A673 (cell line): ENCODE measurements around the gene KRTAP10-8.

Source experiments
- CTCF ChIP-seq: fragments of 300-800, 200-600 bp; sonication (generic); conservative IDR thresholded peaks from 2 replicates; pipeline ENCODE4 v1.5.1; 2017; ENCODE audit warnings: low read depth, mild to moderate bottlenecking, antibody characterized with exemption, low read length, moderate library complexity, mixed read lengths
- EZH2 ChIP-seq: fragments of 200-600 bp; sonication (generic); IDR thresholded peaks from 2 replicates; pipeline ENCODE4 v1.6.1; 2017; ENCODE audit warnings: borderline replicate concordance, low read depth, mild to moderate bottlenecking, mixed read lengths, antibody characterized with exemption, low read length; ENCODE audit not compliant: poor library complexity, severe bottlenecking

GRCh38 chr21:44596068-44596725 is 15.7 kb upstream of the KRTAP10-8 start:
- TF ChIP-seq CTCF (no peak), EZH2 (no peak)
